ENCODE measurements around the gene PHEX. TPM values are rescaled to one million over a fixed set of nuclear protein-coding genes. Genes with fewer than 3 reads are reported as not detected.

PHEX gene
- total RNA-seq, 4 donors from 2014 or later: 0.52 to 1.2 (median 0.65) TPM

DNA sequence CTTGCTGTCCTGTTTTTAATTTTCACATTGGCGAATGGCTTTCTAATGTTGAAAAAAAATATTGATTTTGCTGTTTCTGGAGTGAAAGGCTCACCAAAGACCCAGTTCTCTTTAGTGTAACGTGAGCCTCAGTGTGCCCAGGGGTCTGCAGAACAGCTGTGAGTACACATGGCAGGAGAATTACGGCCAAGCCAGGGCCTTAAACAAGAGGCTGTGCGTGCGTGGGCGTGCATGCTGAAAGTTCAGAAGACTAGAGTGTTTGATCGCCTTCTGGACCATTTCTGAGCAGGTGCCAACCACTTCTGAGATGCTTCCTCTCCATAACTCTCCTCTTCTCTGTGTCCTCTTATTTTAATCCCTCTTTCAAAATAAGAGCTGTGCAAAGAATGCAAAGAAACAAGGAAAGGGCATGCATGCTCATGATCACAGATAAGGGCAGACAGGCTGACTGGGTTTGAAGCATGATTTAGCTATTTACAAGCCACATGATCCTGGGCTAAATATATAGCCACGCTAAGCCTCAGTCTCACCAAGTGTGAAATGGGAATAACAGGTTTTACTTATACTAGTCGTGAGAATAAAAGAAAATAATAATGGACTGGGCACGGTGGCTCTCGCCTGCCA is 9.9 kb downstream of the PHEX start:
- Histone ChIP-seq H3K4me3 (no peak overlapping the region), H3K27ac (replicated peaks in 1 of 4) (no peak overlapping the region), H3K4me1 (peaks cover 0 to 4% (median 0%) of the 10 kb centered on the region in 4 donors), H3K36me3 (no peaks in the 10 kb centered on the region), H3K27me3 (no peaks in the 10 kb centered on the region), H3K9me3 (no peaks in the 10 kb centered on the region)
- intact Hi-C loops (cut with DNase I): no loop called here
- WGBS: 77% methylated on average over 11 of the region's 11 CpGs
- no peak for TF ChIP-seq POLR2A (IDR thresholded peaks at IDR 0.05; ENCODE audit: low read depth)
- no peak for TF ChIP-seq EP300 (IDR thresholded peaks at IDR 0.05)
- TF ChIP-seq, protein P1, sequence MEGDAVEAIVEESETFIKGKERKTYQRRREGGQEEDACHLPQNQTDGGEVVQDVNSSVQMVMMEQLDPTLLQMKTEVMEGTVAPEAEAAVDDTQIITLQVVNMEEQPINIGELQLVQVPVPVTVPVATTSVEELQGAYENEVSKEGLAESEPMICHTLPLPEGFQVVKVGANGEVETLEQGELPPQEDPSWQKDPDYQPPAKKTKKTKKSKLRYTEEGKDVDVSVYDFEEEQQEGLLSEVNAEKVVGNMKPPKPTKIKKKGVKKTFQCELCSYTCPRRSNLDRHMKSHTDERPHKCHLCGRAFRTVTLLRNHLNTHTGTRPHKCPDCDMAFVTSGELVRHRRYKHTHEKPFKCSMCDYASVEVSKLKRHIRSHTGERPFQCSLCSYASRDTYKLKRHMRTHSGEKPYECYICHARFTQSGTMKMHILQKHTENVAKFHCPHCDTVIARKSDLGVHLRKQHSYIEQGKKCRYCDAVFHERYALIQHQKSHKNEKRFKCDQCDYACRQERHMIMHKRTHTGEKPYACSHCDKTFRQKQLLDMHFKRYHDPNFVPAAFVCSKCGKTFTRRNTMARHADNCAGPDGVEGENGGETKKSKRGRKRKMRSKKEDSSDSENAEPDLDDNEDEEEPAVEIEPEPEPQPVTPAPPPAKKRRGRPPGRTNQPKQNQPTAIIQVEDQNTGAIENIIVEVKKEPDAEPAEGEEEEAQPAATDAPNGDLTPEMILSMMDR (IDR thresholded peaks at IDR 0.05): no peak
- TF ChIP-seq POLR2AphosphoS5 (IDR thresholded peaks at IDR 0.05): no peak
- DNase-seq (ENCODE audit: extremely low spot score): no peak

DNA sequence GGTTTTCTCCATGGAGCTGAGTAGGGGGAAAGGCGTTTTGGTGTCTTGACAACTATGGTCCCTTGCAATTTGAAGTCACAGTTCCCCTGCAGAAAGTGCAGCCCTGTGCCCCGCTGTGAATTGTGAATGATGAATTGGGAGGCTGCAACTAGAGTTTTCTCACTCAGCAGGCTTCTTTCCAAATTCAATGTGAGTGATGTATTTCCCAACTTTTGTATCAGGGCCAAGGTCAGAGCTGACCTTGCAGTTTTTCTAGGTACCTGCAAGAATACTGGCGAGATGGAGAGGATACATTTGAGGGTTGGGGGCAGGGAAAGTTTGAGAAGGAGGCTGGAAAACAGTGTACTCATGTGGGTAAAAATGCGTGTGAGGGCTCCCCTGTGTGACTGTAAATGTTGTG is 11.7 kb downstream of the PHEX start:
- TF ChIP-seq, protein P1 (IDR thresholded peaks at IDR 0.05): no peak
- TF ChIP-seq POLR2A (IDR thresholded peaks at IDR 0.05; ENCODE audit: low read depth) (no peak), EP300 (IDR thresholded peaks at IDR 0.05) (no peak), POLR2AphosphoS5 (IDR thresholded peaks at IDR 0.05) (no peak)
- no peak overlapping the region for H3K4me3 ChIP-seq
- H3K9me3 ChIP-seq: no peaks in the 10 kb centered on the region
- no peak for DNase-seq (ENCODE audit: extremely low spot score)
- H3K36me3 ChIP-seq: no peaks in the 10 kb centered on the region
- WGBS: 51% methylated on average over 4 of the region's 4 CpGs
- peaks cover 0 to 16% (median 0%) of the 10 kb centered on the region in 4 donors for H3K4me1 ChIP-seq
- intact Hi-C loops (cut with DNase I): no loop called here
- no peak overlapping the region for H3K27ac ChIP-seq (replicated peaks in 1 of 4)
- H3K27me3 ChIP-seq: no peaks in the 10 kb centered on the region

DNA sequence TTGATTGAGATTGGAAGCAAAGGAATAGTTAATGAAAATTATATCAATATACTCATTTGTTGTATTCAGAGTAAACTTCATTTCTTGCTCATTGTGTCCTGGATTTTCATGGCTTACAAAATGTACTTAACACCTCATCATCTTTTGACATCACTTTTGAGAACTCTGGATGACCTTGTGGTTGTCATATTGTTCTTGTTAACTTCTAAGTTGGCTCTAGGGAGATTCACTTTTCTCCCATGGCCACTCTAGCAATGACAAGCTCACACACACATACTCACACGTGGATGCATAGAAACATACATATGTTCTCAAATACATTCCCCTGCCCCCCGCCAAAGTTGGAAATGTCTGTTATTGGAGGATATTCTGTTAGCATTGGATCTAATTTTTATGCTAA is 15.3 kb downstream of the PHEX start:
- Histone ChIP-seq H3K9me3 (no peaks in the 10 kb centered on the region), H3K4me1 (peaks cover 0 to 16% (median 0%) of the 10 kb centered on the region in 4 donors), H3K27ac (replicated peaks in 1 of 4) (peak overlapping the region in 3 of 4 donors; percentile 18 to 53 (median 35)), H3K27me3 (no peaks in the 10 kb centered on the region), H3K36me3 (no peaks in the 10 kb centered on the region), H3K4me3 (no peak overlapping the region)
- WGBS: 29% methylated on average over 2 of the region's 2 CpGs
- intact Hi-C loops (cut with DNase I): no loop called here
- TF ChIP-seq POLR2AphosphoS5 (IDR thresholded peaks at IDR 0.05) (no peak), EP300 (IDR thresholded peaks at IDR 0.05) (no peak), POLR2A (IDR thresholded peaks at IDR 0.05; ENCODE audit: low read depth) (no peak)
- TF ChIP-seq, protein P1 (IDR thresholded peaks at IDR 0.05): no peak
- no peak for DNase-seq (ENCODE audit: extremely low spot score)

DNA sequence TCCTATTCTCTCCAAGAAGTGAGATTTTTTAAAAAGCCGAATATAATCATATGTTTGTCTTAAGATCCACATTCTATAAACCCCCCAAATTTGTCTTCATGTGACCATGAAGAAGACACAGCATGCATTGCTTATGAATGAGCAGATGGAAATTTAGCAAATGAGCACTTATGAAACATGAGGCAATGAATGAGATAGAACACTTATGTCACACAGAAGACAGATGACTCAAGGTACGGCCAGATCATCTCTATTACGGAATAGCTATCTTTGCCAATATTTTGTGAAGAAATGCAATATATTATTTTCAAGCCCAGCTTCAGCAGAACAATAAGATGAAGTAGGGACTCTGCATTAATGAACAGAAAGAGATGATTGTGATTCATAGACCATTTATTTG is 21.4 kb downstream of the PHEX start:
- H3K36me3 ChIP-seq: no peaks in the 10 kb centered on the region
- DNase-seq (ENCODE audit: extremely low spot score): no peak
- H3K9me3 ChIP-seq: no peaks in the 10 kb centered on the region
- TF ChIP-seq POLR2AphosphoS5 (IDR thresholded peaks at IDR 0.05): peak in 1 of 2 donors; percentile 32
- TF ChIP-seq, protein P1 (IDR thresholded peaks at IDR 0.05): no peak
- H3K4me3 ChIP-seq: no peak overlapping the region
- H3K4me1 ChIP-seq: peaks cover 0 to 7% (median 0%) of the 10 kb centered on the region in 4 donors
- H3K27me3 ChIP-seq: no peaks in the 10 kb centered on the region
- no peak overlapping the region for H3K27ac ChIP-seq (replicated peaks in 1 of 4)
- WGBS: 70% methylated on average over 3 of the region's 3 CpGs
- intact Hi-C loops (cut with DNase I): no loop called here

DNA sequence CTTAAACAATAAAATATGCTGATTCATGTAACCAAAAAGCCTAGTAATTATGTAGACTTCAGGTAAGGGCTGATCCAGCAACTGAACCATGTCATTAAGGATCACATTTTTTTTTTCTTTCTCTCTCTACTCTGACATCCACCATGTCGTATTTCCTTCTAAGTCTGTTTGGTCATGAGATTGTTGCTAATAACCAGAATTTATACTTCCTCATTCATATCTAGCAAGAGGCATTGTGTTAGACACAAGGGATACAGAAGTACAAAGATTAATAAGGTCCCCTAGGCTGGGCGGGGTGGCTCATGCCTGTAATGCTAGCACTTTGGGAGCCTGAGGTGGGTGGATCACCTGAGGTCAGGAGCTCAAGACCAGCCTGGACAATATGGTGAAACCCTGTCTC is 24.1 kb downstream of the PHEX start:
- WGBS: 78% methylated on average over 2 of the region's 2 CpGs
- no peaks in the 10 kb centered on the region for H3K9me3 ChIP-seq
- DNase-seq (ENCODE audit: extremely low spot score): no peak
- intact Hi-C loops (cut with DNase I): no loop called here
- no peaks in the 10 kb centered on the region for H3K36me3 ChIP-seq
- no peak overlapping the region for H3K27ac ChIP-seq (replicated peaks in 1 of 4)
- no peak for TF ChIP-seq EP300 (IDR thresholded peaks at IDR 0.05)
- no peak for TF ChIP-seq POLR2A (IDR thresholded peaks at IDR 0.05; ENCODE audit: low read depth)
- TF ChIP-seq POLR2AphosphoS5 (IDR thresholded peaks at IDR 0.05): no peak
- TF ChIP-seq, protein P1 (IDR thresholded peaks at IDR 0.05): no peak
- H3K27me3 ChIP-seq: no peaks in the 10 kb centered on the region
- no peak overlapping the region for H3K4me3 ChIP-seq
- peaks cover 0 to 7% (median 2%) of the 10 kb centered on the region in 4 donors for H3K4me1 ChIP-seq

Data from esophagus muscularis mucosa (tissue), 4 donors.